HG02642 (cell line): Measurements from ENCODE around the gene ALDH1L2.
"Not testable (repeated sequence)": the region's sequence is repeated elsewhere in the genome, so short reads cannot be mapped to it uniquely, and the experiment has no call there.

Experiments
- ATAC-seq: cut with Tn5 transposase; IDR thresholded peaks from one replicate; pipeline ENCODE4 v1.9.1; 2021; ENCODE audit warnings: mild to moderate bottlenecking; ENCODE audit not compliant: unreplicated experiment, poor library complexity

Gene ALDH1L2

DNA sequence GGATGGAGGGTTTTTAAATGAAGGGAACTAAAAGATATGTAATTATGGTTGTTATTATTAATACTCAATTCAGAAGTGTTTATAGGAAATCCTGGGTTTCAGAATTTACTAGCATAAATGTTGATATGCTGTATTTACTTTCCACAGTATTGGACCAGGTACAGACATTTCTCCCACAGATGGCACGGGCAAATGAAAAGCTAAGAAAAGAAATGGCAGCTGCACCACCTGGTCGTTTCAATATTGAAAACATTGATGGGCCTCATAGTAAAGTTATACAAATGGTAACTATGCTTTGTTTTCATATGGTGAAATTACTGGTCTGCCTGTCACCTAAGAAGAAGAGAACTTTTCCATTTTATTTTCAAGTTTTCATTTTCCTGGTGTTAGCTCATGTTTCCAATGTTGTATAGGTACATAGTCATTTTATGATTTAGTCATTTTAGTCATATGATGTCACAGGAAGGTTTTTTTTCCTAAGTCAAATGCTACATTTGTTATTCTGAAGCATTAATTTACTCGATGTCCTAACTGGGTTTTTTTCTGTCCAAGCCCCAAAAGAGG is 92.6 kb downstream of the ALDH1L2 start:
- ATAC-seq = no peak

GRCh38 chr12:104990950-104991349 is 93.3 kb downstream of the ALDH1L2 start:
- ATAC-seq = no peak

- peak; percentile 99 for ATAC-seq
These were observed 98.0 kb downstream of the ALDH1L2 start, which contains the start of gene NOPCHAP1 for GRCh38 chr12:104986022-104986941. NOPCHAP1 (plus strand) TSS chr12:104986316; CDS start chr12:104986353, 37 bp downstream.

GRCh38 chr12:104985206-104985605 is 99.1 kb downstream of the ALDH1L2 start:
- no peak for ATAC-seq

DNA sequence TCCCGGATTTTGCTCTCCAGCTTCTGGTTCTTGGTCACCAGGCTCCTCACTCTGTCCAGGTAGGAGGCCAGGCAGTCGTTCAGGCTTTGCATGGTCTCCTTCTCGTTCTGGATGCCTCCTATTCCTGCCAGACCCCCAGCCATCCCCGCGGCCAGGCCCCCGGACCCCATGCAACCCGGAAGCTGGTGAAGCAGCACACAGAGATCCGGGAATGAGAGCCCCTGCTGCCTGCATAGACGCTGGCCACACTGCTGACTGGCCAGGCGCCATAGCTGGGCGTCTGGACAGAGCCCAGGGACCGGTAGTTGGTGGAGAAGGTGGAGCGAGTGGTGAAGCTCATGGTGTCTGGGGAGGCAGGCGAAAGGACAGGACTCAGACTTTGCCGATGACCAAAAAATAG is 106.6 kb downstream of the ALDH1L2 start:
- ATAC-seq = not testable (repeated sequence)

DNA sequence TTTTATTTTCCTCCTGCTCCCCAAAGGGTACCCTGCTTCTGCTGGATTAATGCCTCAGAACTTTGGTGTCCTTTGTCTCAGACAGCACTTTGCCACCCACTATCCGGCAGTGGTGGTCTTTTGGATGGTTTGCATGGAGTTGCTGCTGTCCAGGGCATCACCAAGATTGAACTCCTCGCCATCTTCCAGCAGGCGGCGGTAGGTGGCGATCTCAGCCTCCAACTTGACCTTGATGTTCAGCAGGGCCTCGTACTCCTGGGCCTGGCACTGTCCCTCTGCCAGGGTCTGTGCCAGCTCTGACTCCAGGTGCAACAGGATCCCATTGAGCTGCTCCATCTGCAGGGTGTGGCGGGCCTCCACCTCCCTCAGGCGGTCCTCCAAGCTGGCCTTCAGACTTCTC is 107.6 kb downstream of the ALDH1L2 start:
- no peak for ATAC-seq

DNA sequence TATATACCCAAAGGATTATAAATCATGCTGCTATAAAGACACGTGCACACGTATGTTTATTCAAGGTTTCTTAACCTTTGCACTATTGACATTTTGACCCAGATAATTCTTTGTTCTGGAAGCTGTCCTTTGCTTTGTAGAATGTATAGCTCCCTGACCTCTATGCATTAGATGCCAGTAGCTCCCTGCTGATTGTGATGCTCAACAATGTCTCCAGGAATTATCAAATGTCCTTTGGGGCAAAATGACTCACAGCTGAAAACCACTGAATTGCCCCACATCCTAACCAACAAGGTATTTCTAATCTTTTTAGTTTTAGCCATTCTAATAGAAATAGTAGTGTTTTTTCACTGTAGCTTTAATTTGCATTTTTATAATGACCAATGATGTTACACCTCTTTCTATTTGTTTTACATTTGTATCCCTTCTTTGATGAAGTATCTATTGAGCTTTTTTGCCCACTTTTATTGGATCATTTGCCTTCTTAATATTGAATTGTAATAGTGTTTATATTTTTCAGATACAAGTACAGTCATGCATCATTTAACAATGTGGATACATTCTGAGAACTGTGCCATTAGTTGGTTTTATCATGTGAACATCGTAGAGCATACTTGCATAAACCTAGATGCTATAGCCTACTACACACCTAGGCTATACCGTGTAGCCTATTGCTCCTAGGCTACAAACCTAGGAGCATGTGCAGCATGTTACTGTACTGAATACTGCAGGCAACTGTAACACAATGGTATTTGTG is 108.5 kb downstream of the ALDH1L2 start:
- ATAC-seq = no peak

GRCh38 chr12:104974626-104975290 is 109.5 kb downstream of the ALDH1L2 start:
- ATAC-seq = peak; percentile 98

DNA sequence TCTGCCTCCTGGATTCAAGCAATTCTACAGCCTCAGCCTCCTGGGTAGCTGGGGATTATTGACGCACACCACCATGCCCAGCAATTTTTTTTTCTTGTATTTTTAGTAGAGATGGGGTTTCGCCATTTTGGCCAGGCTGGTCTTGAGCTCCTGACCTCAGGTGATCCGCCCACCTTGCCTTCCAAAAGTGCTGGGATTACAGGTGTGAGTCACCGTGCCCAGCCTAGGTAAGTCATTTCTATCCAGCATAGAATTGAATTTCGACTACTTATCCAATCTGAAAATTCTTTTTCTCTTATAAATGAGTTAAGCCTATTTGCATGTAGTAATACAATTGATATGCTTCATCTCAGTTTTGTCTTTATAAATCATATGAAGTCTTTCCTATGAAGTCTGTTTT is 111.0 kb downstream of the ALDH1L2 start:
- ATAC-seq = no peak

GRCh38 chr12:104971306-104971705 is 113.0 kb downstream of the ALDH1L2 start:
- no peak for ATAC-seq
